Activated CD8-positive, alpha-beta T cell treated with anti-CD3 and anti-CD28 coated beads for 36 hours (primary cell): ENCODE results near the gene EGFR. TPM values are rescaled to one million over a fixed set of nuclear protein-coding genes. Genes with fewer than 3 reads are reported as not detected.

Experiments used
- ATAC-seq: fragments of 200-7000 bp; cut with Tn5 transposase; one replicate; pipeline ENCODE4 v1.10.0; 2021; ENCODE audit warnings: mild to moderate bottlenecking, moderate library complexity
- CTCF ChIA-PET: fragments of 350-600 bp; sonication (Branson Sonifier 250); formaldehyde crosslinking; loops from one replicate; lab custom pipeline; 2021; ENCODE audit warnings: antibody characterized with exemption; lab: Charles Lee
- POLR2A ChIA-PET: fragments of 350-600 bp; sonication (Branson Sonifier 250); formaldehyde crosslinking; loops from one replicate; lab custom pipeline; 2021; ENCODE audit warnings: antibody characterized with exemption; lab: Charles Lee
- DNase-seq: peaks from one replicate; pipeline ENCODE4 v3.0.0-alpha.2; 2020
- H3K27ac Mint-ChIP-seq: one replicate; pipeline ENCODE4 v1.8.0; 2021; ENCODE audit warnings: mild to moderate bottlenecking, mixed read lengths
- H3K27me3 Mint-ChIP-seq: one replicate; pipeline ENCODE4 v1.8.0; 2021; ENCODE audit warnings: mixed read lengths
- H3K36me3 Mint-ChIP-seq: one replicate; pipeline ENCODE4 v1.8.0; 2021; ENCODE audit warnings: low read depth, mixed read lengths
- H3K4me1 Mint-ChIP-seq: one replicate; pipeline ENCODE4 v1.8.0; 2021; ENCODE audit warnings: low read depth, mixed read lengths
- H3K4me3 Mint-ChIP-seq: one replicate; pipeline ENCODE4 v1.8.0; 2021; ENCODE audit warnings: mild to moderate bottlenecking, moderate library complexity, mixed read lengths
- H3K9me3 Mint-ChIP-seq: one replicate; pipeline ENCODE4 v1.8.0; 2021; ENCODE audit warnings: mixed read lengths
- CTCF ChIP-seq: fragments of 200-600 bp; IDR thresholded peaks from one replicate; pipeline ENCODE4 v1.8.0; 2022; ENCODE audit warnings: antibody characterized with exemption, mild to moderate bottlenecking
- intact Hi-C: fragments of 100-400 bp; cut with micrococcal nuclease; formaldehyde crosslinking; loops from one replicate; pipeline ENCODE4 v1.10.0; 2022
- total RNA-seq, 2 experiments: library from RNA; stranded (reverse); gene quantifications; one replicate each; pipeline ENCODE4 v1.2.3, GENCODE V29; 2021

Gene EGFR
- total RNA-seq, 2 experiments from 2014 or later = not detected

- Mint-ChIP-seq H3K4me3 (no peak overlapping the region), H3K36me3 (no peaks in the 10 kb centered on the region), H3K9me3 (no peaks in the 10 kb centered on the region), H3K27ac (no peak overlapping the region), H3K4me1 (no peaks in the 10 kb centered on the region), H3K27me3 (peaks cover 6% of the 10 kb centered on the region)
- POLR2A ChIA-PET = no interaction called here
- TF ChIP-seq CTCF = no peak
- intact Hi-C loops = no loop called here
- DNase-seq (no peak), ATAC-seq (no peak)
- CTCF ChIA-PET = interaction anchor here (1.7 kb wide), 1 partner anchor 62 kb away, joined by 4 read pairs; no protein-coding TSS in a partner anchor
Observed at GRCh38 chr7:55192723-55193122, 173.9 kb downstream of the EGFR start.

GRCh38 chr7:55193245-55193644 is 174.4 kb downstream of the EGFR start:
- no peak for TF ChIP-seq CTCF
- Mint-ChIP-seq H3K4me3 (no peak overlapping the region), H3K36me3 (no peaks in the 10 kb centered on the region), H3K27ac (no peak overlapping the region), H3K27me3 (peaks cover 3% of the 10 kb centered on the region), H3K9me3 (no peaks in the 10 kb centered on the region), H3K4me1 (no peaks in the 10 kb centered on the region)
- ChIA-PET POLR2A (no interaction called here), CTCF (interaction anchor here (1.7 kb wide), 1 partner anchor 62 kb away, joined by 4 read pairs; no protein-coding TSS in a partner anchor)
- ATAC-seq = no peak
- intact Hi-C loops = no loop called here
- no peak for DNase-seq

- no peak overlapping the region for H3K27ac Mint-ChIP-seq
- DNase-seq (no peak), ATAC-seq (no peak)
- intact Hi-C loops = no loop called here
- H3K27me3 Mint-ChIP-seq = peaks cover 2% of the 10 kb centered on the region
- no peaks in the 10 kb centered on the region for H3K36me3 Mint-ChIP-seq
- ChIA-PET POLR2A (no interaction called here), CTCF (interaction anchor here (0.7 kb wide), 1 partner anchor 31 kb away, joined by 3 read pairs; no protein-coding TSS in a partner anchor)
- H3K9me3 Mint-ChIP-seq = no peaks in the 10 kb centered on the region
- H3K4me1 Mint-ChIP-seq = no peaks in the 10 kb centered on the region
- no peak for TF ChIP-seq CTCF
- no peak overlapping the region for H3K4me3 Mint-ChIP-seq
Observed at GRCh38 chr7:55194522-55194921, 175.7 kb downstream of the EGFR start.

- no peak for TF ChIP-seq CTCF
- ChIA-PET POLR2A (no interaction called here), CTCF (interaction anchor here (2.2 kb wide), 1 partner anchor 57 kb away, joined by 5 read pairs; no protein-coding TSS in a partner anchor)
- Mint-ChIP-seq H3K4me3 (no peak overlapping the region), H3K36me3 (no peaks in the 10 kb centered on the region), H3K27ac (no peak overlapping the region), H3K4me1 (no peaks in the 10 kb centered on the region), H3K27me3 (peaks cover 3% of the 10 kb centered on the region), H3K9me3 (no peaks in the 10 kb centered on the region)
- ATAC-seq = no peak
- intact Hi-C loops = no loop called here
- DNase-seq = no peak
Observed at GRCh38 chr7:55198634-55199392, 180.0 kb downstream of the EGFR start.

- Mint-ChIP-seq H3K4me3 (no peak overlapping the region), H3K4me1 (no peaks in the 10 kb centered on the region), H3K27ac (no peak overlapping the region), H3K9me3 (no peaks in the 10 kb centered on the region), H3K27me3 (peaks cover 3% of the 10 kb centered on the region), H3K36me3 (no peaks in the 10 kb centered on the region)
- DNase-seq (no peak), ATAC-seq (no peak)
- intact Hi-C loops = no loop called here
- POLR2A ChIA-PET = no interaction called here
- CTCF ChIA-PET = no interaction called here
- TF ChIP-seq CTCF = no peak
Observed at GRCh38 chr7:55199418-55199817, 180.6 kb downstream of the EGFR start.
